HepG2 (cell line): Measurements from ENCODE around the gene PDK2. TPM values are rescaled to one million over a fixed set of nuclear protein-coding genes. Genes with fewer than 3 reads are reported as not detected.
A peak's percentile ranks its signal among the peaks of the same experiment; 100 is the strongest.

ENCODE experiments used
- ARNTL ChIP-seq: sonication (generic); formaldehyde crosslinking; IDR thresholded peaks from 2 replicates; pipeline ENCODE4 v1.4.0; 2020; ENCODE audit warnings: mild to moderate bottlenecking, missing genetic modification reagents
- KAT2B ChIP-seq: fragments of 150-350 bp; IDR thresholded peaks from 2 replicates; pipeline ENCODE4 v1.6.1; 2014; ENCODE audit warnings: low read depth, low read length, borderline replicate concordance
- KDM3A ChIP-seq: IDR thresholded peaks from 2 replicates; pipeline ENCODE4 v1.6.1; 2018; ENCODE audit warnings: low read depth, missing compliant biosample characterization
- MAZ ChIP-seq, 2 experiments: sonication (generic) in 1 of 2; formaldehyde crosslinking in 1 of 2; IDR thresholded peaks; 2 replicates each; pipeline versions ENCODE4 v1.5.0 to v1.6.1; 2012 to 2020; ENCODE audit warnings: low read depth in 2 of 2, mild to moderate bottlenecking in 2 of 2, borderline replicate concordance in 1 of 2, improper control_type of control experiment in 1 of 2, low read length in 1 of 2, missing genetic modification reagents in 1 of 2, moderate library complexity in 1 of 2
- NFATC3 ChIP-seq: sonication (generic); formaldehyde crosslinking; IDR thresholded peaks from 2 replicates; pipeline ENCODE4 v1.5.1; 2020; ENCODE audit warnings: mild to moderate bottlenecking, missing genetic modification reagents
- SATB2 ChIP-seq: sonication (generic); formaldehyde crosslinking; IDR thresholded peaks from 2 replicates; pipeline ENCODE4 v1.5.0; 2020; ENCODE audit warnings: missing genetic modification reagents
- SRY ChIP-seq: sonication (generic); formaldehyde crosslinking; IDR thresholded peaks from 2 replicates; pipeline ENCODE4 v1.8.0; 2022; ENCODE audit warnings: mild to moderate bottlenecking, missing genetic modification reagents
- ZFP36L2 ChIP-seq: sonication (generic); formaldehyde crosslinking; IDR thresholded peaks from 2 replicates; pipeline ENCODE4 v1.4.0; 2020; ENCODE audit warnings: missing genetic modification reagents
- ZNF382 ChIP-seq: sonication (generic); formaldehyde crosslinking; IDR thresholded peaks from 2 replicates; pipeline ENCODE4 v1.5.0; 2020; ENCODE audit warnings: missing genetic modification reagents, mild to moderate bottlenecking, borderline replicate concordance
- ZNF432 ChIP-seq: sonication (generic); formaldehyde crosslinking; IDR thresholded peaks from 2 replicates; pipeline ENCODE4 v1.5.0; 2020; ENCODE audit warnings: missing genetic modification reagents, mild to moderate bottlenecking, borderline replicate concordance
- ZNF589 ChIP-seq: sonication (generic); formaldehyde crosslinking; conservative IDR thresholded peaks from 2 replicates; pipeline ENCODE4 v1.8.0; 2022; ENCODE audit warnings: mild to moderate bottlenecking, moderate library complexity, missing genetic modification reagents
- ZNF672 ChIP-seq: sonication (generic); formaldehyde crosslinking; IDR thresholded peaks from 2 replicates; pipeline ENCODE4 v1.8.1; 2022; ENCODE audit warnings: missing genetic modification reagents
- polyA plus RNA-seq, 8 experiments: library from polyadenylated mRNA; depleted of rRNA in 3 of 8; stranded (reverse) in 7 of 8; unstranded in 1 of 8; fragments of >200 nt; fragmentation: Illumina TruSeq in 4 of 8; extraction: Trizol in 4 of 8; gene quantifications; 2 replicates each; pipeline versions ENCODE4 v1.2.1 to v1.2.3, GENCODE V29; 2011 to 2016; ENCODE audit warnings: low read depth in 4 of 8, missing spikeins in 1 of 8, mixed read lengths in 1 of 8; ENCODE audit not compliant: insufficient read depth in 1 of 8
- total RNA-seq, 5 experiments: library from RNA; depleted of rRNA; stranded (reverse); fragments of >200 nt; fragmentation: Illumina TruSeq; extraction: Trizol; gene quantifications; 2 replicates each; pipeline ENCODE4 v1.2.3, GENCODE V29; 2016; ENCODE audit warnings: low read depth in 1 of 5
- TF ChIP-seq, protein P1 (sequence below): IDR thresholded peaks from 2 replicates; pipeline ENCODE4 v1.6.1; 2016; ENCODE audit warnings: control low read depth
- TF ChIP-seq, protein P2 (sequence below): sonication (generic); formaldehyde crosslinking; IDR thresholded peaks from 2 replicates; pipeline ENCODE4 v1.8.1; 2023; ENCODE audit warnings: mild to moderate bottlenecking, missing genetic modification reagents
- TF ChIP-seq, protein P3 (sequence below): IDR thresholded peaks from 2 replicates; pipeline ENCODE4 v1.6.1; 2016; ENCODE audit warnings: low read depth
- TF ChIP-seq, protein P4 (sequence below): sonication (generic); formaldehyde crosslinking; IDR thresholded peaks from 2 replicates; pipeline ENCODE4 v1.4.0; 2020; ENCODE audit warnings: missing genetic modification reagents
- TF ChIP-seq, protein P5 (sequence below): sonication (generic); formaldehyde crosslinking; IDR thresholded peaks from 2 replicates; pipeline ENCODE4 v1.4.0; 2020; ENCODE audit warnings: missing genetic modification reagents, borderline replicate concordance
- TF ChIP-seq, protein P6 (sequence below): sonication (generic); formaldehyde crosslinking; IDR thresholded peaks from 2 replicates; pipeline ENCODE4 v1.4.0; 2020; ENCODE audit warnings: missing genetic modification reagents, borderline replicate concordance
- TF ChIP-seq, protein P7 (sequence below): sonication (generic); formaldehyde crosslinking; IDR thresholded peaks from 2 replicates; pipeline ENCODE4 v1.5.0; 2020; ENCODE audit warnings: mild to moderate bottlenecking, missing genetic modification reagents, borderline replicate concordance

PDK2 gene
- total and polyA plus RNA-seq, 2 of the 13 experiments (the other 11 are each of a cell fraction or from before 2014, with no cell fraction given) = 18.5 to 59.7 TPM

DNA sequence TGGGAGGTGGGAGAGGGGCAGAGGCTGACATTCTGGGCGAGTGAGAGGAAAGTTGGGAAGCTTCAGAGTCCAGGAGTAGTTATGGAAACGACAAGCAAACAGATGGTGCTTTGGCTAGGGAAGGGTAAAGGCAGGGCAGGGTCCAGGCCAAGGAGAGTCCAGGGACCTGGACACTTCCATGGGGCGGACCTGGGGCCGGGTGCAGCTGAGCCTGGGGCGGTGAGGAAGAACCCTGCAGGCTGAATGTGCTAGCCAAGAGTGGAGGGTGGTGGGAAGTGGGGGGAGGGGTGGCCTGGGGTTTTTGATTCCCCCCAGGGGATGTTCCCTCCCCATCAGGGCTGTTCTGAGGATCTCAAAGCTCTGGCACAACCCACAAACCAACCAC, 52.7 kb downstream of the PDK2 start (continued):
- TF ChIP-seq, protein P1, sequence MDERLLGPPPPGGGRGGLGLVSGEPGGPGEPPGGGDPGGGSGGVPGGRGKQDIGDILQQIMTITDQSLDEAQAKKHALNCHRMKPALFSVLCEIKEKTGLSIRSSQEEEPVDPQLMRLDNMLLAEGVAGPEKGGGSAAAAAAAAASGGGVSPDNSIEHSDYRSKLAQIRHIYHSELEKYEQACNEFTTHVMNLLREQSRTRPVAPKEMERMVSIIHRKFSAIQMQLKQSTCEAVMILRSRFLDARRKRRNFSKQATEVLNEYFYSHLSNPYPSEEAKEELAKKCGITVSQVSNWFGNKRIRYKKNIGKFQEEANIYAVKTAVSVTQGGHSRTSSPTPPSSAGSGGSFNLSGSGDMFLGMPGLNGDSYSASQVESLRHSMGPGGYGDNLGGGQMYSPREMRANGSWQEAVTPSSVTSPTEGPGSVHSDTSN (CRISPR knock-in tag) = no peak
- TF ChIP-seq KAT2B (no peak), ZNF672 (CRISPR knock-in tag) (no peak), NFATC3 (CRISPR knock-in tag) (no peak), ZNF432 (CRISPR knock-in tag) (no peak), ARNTL (CRISPR knock-in tag) (no peak), KDM3A (CRISPR knock-in tag) (0 out of 2 replicates have a peak, but pooled peaks have one; percentile 52), SRY (CRISPR knock-in tag) (no peak), ZNF589 (CRISPR knock-in tag) (no peak), SATB2 (CRISPR knock-in tag) (no peak), ZFP36L2 (no peak), MAZ (IDR thresholded peaks at IDR 0.05; ENCODE audit: borderline replicate concordance, low read depth, low read length) (no peak; the same call in 1 of the 2 replicates), MAZ (CRISPR knock-in tag; IDR thresholded peaks at IDR 0.05; ENCODE audit: low read depth) (no peak), ZNF382 (no peak)
- TF ChIP-seq, protein P2, sequence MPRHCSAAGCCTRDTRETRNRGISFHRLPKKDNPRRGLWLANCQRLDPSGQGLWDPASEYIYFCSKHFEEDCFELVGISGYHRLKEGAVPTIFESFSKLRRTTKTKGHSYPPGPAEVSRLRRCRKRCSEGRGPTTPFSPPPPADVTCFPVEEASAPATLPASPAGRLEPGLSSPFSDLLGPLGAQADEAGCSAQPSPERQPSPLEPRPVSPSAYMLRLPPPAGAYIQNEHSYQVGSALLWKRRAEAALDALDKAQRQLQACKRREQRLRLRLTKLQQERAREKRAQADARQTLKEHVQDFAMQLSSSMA (CRISPR knock-in tag) = no peak
- TF ChIP-seq, protein P3, sequence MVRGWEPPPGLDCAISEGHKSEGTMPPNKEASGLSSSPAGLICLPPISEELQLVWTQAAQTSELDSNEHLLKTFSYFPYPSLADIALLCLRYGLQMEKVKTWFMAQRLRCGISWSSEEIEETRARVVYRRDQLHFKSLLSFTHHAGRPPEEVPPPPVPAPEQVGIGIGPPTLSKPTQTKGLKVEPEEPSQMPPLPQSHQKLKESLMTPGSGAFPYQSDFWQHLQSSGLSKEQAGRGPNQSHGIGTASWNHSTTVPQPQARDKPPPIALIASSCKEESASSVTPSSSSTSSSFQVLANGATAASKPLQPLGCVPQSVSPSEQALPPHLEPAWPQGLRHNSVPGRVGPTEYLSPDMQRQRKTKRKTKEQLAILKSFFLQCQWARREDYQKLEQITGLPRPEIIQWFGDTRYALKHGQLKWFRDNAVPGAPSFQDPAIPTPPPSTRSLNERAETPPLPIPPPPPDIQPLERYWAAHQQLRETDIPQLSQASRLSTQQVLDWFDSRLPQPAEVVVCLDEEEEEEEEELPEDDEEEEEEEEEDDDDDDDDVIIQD (CRISPR knock-in tag) = no peak
- TF ChIP-seq, protein P4, sequence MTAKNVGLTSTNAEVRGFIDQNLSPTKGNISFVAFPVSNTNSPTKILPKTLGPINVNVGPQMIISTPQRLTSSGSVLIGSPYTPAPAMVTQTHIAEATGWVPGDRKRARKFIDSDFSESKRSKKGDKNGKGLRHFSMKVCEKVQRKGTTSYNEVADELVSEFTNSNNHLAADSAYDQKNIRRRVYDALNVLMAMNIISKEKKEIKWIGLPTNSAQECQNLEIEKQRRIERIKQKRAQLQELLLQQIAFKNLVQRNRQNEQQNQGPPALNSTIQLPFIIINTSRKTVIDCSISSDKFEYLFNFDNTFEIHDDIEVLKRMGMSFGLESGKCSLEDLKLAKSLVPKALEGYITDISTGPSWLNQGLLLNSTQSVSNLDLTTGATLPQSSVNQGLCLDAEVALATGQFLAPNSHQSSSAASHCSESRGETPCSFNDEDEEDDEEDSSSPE = no peak
- TF ChIP-seq, protein P5, sequence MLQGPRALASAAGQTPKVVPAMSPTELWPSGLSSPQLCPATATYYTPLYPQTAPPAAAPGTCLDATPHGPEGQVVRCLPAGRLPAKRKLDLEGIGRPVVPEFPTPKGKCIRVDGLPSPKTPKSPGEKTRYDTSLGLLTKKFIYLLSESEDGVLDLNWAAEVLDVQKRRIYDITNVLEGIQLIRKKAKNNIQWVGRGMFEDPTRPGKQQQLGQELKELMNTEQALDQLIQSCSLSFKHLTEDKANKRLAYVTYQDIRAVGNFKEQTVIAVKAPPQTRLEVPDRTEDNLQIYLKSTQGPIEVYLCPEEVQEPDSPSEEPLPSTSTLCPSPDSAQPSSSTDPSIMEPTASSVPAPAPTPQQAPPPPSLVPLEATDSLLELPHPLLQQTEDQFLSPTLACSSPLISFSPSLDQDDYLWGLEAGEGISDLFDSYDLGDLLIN (CRISPR knock-in tag) = no peak
- TF ChIP-seq, protein P6, sequence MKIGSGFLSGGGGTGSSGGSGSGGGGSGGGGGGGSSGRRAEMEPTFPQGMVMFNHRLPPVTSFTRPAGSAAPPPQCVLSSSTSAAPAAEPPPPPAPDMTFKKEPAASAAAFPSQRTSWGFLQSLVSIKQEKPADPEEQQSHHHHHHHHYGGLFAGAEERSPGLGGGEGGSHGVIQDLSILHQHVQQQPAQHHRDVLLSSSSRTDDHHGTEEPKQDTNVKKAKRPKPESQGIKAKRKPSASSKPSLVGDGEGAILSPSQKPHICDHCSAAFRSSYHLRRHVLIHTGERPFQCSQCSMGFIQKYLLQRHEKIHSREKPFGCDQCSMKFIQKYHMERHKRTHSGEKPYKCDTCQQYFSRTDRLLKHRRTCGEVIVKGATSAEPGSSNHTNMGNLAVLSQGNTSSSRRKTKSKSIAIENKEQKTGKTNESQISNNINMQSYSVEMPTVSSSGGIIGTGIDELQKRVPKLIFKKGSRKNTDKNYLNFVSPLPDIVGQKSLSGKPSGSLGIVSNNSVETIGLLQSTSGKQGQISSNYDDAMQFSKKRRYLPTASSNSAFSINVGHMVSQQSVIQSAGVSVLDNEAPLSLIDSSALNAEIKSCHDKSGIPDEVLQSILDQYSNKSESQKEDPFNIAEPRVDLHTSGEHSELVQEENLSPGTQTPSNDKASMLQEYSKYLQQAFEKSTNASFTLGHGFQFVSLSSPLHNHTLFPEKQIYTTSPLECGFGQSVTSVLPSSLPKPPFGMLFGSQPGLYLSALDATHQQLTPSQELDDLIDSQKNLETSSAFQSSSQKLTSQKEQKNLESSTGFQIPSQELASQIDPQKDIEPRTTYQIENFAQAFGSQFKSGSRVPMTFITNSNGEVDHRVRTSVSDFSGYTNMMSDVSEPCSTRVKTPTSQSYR (CRISPR knock-in tag) = peak; percentile 22; the same call in 1 of the 2 replicates
- TF ChIP-seq, protein P7, sequence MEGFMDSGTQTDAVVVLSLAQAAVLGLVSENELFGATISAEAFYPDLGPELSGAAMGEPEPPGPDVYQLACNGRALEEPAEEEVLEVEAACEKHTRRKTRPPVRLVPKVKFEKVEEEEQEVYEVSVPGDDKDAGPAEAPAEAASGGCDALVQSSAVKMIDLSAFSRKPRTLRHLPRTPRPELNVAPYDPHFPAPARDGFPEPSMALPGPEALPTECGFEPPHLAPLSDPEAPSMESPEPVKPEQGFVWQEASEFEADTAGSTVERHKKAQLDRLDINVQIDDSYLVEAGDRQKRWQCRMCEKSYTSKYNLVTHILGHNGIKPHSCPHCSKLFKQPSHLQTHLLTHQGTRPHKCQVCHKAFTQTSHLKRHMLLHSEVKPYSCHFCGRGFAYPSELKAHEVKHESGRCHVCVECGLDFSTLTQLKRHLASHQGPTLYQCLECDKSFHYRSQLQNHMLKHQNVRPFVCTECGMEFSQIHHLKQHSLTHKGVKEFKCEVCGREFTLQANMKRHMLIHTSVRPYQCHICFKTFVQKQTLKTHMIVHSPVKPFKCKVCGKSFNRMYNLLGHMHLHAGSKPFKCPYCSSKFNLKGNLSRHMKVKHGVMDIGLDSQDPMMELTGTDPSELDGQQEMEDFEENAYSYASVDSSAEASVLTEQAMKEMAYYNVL = no peak
